GDM1 (cell line): Measurements from ENCODE around the gene RRP12.
"Not testable (repeated sequence)": the region's sequence is repeated elsewhere in the genome, so short reads cannot be mapped to it uniquely, and the experiment has no call there.

Source experiments
- DNase-seq: peaks from one replicate; lab custom pipeline; 2025; lab: John Stamatoyannopoulos, UW

RRP12 gene

DNA sequence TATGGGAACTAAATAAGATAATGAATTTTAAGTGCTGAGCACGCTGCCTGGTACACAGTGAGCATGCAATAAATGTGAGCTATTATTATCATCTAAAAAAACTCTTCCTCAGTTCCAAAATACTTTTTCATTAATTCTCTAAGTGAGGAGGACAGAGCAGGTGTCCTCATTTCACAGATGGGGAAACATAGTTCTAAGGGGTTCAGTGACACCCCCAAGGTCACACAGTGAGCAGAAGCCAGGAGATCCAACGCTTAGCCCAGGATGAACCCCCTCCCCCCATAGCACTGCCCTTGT, 6.8 kb upstream of the RRP12 start:
- no peak for DNase-seq

DNA sequence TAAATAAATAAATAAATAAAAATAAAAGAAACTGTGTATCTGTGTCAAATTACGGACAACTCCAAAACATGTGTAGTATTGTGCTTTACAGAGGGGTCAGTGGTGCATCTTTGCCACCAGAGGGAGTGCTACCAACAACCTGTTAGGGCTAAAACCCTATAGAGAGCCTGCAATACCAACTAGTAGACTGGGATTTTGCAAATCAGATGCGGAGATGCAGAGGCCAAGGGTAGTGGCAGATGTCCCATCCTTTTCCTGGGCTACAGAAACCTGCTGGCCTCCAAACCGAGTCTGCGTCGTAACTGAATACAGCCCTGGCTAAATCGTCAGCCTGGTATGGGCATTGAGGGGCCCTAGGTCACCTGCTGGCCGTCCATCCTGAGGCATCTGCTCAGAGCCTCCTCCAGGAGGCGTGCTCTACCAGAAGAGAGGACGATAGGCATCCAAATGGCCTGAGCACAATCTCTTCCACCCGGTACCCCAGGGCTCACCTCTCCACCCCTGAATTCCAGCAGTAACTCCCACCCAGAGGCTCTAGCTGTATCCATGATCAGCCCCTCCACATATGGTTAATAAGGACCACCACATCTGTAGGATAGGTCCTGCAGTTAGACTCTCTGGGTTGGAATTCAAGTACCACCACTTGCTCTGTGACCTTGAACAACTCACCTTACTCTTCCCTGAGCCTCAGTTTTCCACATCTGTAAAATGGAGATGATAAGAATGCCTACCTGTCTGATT, 6.2 kb upstream of the RRP12 start:
- peak; percentile 60 for DNase-seq

DNA sequence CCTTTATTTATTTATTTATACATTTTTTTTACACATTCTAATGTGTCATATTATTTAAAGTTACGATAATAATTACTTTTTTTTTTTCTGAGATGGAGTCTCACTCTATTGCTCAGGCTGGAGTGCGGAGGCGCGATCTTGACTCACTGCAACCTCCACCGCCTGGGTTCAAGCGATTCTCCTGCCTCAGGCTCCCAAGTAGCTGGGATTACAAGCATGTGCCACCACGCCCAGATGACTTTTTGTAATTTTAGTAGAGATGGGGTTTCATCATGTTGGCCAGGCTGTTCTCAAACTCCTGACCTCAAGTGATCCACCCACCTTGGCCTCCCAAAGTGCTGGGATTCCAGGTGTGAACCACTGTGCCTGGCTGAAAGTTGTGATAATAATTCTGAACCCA, 5.3 kb upstream of the RRP12 start:
- not testable (repeated sequence) for DNase-seq

DNA sequence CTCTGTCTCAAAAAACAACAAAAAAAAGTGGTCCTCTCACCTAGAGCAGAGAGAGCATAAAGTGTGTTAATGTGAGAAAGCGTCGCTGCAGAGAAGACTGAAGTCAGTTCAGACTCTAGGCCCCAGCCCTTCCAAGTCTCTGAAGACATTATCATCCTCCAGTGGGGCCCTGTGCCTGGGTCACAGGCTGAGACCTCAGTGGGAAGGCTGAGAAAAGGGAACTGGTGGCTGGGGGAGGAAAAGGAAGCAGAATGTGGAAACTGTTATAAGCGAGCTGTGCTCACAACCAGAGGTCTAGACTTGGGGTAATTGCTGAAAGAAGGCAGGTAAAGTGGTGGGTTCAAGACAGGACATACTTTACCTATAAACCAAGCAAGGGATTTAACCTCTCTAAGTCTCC, 4.9 kb upstream of the RRP12 start:
- peak; percentile 88 for DNase-seq

DNA sequence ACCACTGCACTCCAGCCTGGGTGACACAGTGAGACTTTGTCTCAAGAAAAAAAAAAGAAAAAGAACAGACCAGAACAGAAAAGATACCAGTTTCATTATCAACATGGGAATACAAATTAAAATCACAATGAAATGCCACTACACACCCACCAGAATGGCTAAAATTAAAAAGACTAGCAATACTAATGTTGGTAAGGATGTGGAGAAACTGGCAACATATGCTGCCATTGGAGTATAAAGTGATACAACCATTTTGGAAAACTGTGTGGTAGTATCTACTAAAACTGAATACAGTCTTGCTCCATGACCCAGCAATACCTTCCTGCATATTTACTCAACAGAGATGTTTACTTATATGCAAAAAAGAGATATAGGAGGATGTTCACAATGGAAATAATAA, 2.9 kb upstream of the RRP12 start:
- no peak for DNase-seq

DNA sequence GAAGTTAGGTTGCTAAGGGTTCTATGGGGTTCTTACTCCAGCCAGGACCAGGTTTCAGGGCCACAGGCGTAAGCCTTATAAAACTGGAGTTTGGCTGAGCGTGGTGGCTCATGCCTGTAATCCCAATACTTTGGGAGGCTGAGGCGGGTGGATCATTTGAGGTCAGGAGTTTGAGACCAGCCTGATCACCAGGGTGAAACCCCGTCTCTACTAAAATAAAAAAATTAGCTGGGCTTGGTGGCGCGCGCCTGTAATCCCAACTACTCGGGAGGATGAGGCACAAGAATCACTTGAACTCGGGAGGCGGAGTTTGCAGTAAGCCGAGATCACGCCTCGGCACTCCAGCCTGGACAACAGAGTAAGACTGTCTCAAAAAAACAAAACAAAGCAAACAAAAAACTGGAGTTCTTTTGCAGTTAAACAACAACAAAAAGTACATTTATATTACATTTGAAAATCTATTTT, 347 bp upstream of the RRP12 start:
- DNase-seq = no peak

DNA sequence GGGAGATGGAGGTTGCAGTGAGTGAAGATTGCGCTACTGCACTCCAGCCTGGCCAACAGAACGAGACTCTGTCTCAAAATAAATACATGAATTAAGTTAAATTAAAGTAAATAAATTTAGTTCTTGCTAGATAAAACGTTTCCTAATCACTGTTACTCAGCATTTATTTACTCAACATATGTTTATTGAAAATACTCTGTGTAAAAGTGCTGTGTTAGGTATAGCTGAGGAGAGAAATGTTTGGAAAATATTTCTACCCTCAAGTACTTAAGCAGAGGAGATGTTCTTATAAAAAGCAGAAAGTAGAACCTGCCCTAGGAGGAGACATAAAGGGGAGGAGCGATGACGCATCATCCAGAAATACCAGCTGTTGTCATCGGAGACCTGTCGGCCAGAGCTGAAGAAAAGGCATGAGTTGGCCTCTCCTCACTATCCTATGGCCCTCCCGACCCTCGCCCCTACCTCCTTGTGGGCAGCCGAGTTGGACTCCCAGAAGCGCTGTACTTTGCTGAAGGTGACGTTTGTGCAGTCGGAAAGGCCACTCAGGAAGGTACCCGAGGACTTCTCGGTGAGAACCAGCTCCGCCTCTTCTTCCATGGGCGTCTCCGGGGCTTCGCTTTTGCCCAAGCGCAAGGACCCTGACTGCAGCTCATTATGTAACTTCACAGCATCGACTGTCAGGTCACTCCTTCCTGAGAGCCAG, 1.1 kb downstream of the RRP12 start:
- DNase-seq = no peak

DNA sequence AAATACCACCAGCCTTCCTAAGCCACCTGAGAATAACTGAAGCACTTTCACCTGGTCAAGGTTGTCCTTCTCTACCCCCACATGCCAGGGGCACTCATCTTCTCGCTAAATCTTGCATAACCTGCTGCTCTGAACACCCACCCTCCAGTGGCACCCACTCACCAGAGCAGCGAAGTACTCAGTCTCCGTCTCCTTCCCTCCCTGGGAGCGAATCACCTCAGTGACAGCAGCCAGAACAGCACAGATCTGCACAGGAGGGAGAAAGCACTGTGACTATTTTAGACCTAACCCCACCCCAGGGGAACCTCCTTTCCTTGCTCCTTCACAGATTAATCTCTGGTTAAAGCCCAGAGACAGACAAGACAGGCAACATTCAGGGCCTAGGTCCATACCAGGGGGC, 5.1 kb downstream of the RRP12 start:
- DNase-seq = no peak

DNA sequence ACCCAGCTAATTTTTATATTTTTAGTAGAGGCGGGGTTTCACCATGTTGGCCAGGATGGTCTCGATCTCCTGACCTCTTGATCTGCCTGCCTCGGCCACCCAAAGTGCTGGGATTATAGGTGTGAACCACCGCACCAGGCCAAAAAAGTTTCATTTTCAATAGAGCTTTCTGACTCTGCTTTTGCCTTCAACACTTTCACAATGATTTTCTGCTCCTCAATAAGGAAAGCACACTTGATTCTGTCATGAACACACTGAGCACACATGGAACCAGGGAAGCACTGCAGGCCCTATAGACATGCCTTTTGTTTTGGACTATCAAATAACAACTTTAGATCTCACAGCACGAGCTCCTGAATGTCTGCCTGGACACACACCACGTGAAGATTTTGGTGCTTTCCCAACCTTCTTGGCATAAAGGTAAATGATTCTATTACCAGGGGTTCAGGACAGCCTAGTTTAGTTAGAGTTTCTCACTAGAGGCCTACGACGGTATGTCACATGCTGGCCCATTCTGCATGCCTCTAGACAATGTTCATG, 8.0 kb downstream of the RRP12 start:
- no peak for DNase-seq

DNA sequence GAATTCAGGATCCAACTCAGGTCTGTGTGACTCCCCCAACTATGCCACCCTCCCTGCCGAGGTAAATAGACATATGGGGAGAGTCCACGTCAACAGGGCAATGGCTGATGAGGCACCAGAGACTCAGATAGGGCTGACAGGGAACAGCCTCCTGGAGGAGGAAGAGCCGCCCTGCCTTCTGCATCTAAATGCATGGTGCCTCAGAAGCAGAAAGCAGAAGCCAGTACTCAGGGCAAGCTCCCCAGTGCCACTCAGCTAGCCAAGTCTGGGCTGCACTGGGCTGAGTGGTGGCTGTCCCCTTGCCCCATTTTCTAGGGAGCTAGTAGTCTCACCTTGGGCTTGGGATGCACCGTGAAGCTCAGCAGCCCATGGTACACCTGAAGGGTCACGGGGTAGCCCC, 11.0 kb downstream of the RRP12 start:
- DNase-seq = no peak

DNA sequence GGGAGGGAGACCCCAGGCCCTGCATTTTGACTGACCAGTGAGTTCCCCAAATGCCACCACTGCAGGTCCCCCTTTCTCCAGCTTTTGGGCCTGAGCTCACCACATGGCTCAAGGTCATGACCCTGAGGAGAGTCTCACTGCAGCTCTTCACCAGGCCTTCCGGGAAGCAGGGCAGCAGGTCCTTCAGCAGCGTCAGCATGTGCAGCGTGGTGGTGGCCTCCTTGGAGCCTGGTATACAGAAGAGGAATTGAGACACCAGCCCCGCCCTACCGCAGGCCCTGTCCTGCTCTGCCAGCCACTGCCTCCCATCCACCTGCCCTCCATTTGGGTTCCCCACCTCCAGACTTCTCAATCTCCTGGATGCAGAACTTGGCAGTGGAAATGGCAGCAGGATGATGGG, 13.0 kb downstream of the RRP12 start:
- no peak for DNase-seq

DNA sequence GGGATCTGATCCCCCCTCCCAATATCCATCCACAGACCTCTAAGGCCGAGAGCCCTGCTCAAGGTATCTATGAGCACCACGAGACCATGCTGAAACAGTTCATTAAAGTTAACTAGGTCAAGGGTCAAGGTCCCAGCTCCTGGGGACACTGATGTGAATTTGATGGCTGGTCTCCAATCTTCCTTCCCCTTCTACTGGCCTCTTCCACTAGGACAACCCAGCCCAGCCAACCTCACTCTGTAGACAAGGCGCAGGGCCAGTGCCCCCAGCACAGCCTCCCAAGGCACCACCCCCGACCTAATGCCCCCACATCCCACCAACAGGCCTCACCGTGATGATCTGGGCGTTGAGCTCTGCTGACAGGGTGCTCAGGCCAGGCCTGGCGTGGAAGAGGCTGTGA, 15.6 kb downstream of the RRP12 start:
- DNase-seq = no peak

DNA sequence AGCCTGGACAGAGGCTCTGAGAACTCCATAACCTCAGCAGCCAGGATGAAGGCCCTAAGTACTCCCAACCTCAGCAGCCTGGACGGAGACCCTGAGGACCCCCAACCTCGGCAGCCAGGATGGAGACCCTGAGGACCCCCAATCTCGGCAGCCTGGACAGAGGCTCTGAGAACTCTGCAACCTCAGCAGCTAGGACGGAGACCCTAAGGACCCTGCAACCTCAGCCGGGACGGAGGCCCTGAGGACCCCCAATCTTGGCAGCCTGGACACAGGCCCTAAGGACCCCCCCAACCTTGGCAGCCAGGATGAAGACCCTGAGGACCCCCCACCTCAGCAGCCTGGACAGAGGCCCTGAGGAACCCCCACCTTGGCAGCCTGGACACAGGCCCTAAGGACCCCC, 16.5 kb downstream of the RRP12 start:
- no peak for DNase-seq

DNA sequence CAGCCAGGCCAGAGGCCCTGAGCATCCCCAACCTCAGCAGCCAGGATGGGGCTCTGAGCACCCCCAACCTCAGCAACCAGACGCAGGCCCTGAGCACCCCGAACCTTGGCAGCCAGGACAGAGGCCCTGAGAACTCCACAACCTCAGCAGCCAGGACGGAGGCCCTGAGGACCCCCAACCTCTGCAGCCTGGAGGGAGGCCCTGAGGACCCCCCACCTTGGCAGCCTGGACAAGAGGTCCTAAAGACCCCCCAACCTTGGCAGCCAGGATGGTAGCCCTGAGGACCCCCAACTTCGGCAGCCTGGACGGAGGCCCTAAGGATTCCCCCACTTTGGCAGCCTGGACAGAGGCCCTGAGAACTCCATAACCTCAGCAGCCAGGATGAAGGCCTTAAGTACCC, 17.0 kb downstream of the RRP12 start:
- DNase-seq = no peak

DNA sequence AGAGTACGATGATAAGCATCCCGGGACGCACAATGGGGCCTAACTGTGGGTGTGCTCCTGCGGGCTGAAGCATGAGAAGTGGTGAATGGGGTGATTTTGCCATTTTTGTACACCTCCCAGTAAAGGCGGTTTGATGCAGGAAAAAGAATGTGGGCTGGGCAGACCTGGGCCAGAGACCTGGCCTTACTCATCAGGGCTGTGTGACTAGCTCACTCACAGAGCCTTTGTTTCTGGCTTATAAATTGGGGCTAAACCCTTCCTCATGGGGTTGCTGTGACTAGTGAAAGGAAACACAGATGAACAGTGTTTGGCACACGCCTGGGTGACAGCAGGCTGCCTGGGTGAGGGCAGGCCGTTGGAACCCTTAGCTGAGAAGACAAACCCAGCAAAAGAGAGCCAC, 18.0 kb downstream of the RRP12 start:
- DNase-seq = no peak

DNA sequence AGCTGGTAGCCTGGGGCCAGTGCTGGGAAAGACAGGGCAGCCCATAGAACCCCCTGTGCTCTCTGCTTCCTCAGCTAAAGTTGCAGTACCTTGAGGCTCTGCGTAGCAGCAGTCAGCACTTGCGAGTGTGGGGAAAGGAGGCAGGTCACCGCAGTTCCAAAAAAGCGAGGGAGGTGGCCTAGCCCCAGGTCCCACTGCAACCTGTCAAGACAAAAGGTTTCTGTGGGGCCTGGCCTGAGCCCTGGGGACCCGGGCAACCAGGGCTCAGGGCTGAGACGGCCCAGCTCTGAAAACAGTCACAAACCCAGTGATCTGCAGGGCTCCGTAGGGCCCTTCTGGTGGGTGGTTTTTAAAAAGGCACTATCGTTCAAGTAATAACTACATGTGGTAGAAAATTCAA, 19.5 kb downstream of the RRP12 start:
- no peak for DNase-seq

DNA sequence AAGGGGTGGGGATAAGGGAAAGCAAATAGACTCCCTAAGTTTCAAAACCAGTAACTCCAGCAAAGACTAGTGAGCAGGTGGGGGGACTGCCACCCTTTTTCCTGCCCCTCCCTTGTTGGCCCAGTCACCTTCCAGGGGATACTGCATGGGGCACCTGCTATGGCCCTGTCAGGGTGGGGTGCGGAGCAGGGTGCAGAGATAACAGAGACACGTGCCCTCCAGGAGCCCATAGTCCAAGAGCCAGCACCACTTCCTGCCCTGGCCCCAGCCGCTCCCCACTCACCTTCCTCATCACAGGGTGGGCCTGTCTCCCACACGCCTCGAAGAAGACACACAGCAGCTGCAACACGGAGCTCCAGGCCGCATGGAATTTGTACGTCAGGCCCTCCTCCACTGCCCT, 20.6 kb downstream of the RRP12 start:
- no peak for DNase-seq

DNA sequence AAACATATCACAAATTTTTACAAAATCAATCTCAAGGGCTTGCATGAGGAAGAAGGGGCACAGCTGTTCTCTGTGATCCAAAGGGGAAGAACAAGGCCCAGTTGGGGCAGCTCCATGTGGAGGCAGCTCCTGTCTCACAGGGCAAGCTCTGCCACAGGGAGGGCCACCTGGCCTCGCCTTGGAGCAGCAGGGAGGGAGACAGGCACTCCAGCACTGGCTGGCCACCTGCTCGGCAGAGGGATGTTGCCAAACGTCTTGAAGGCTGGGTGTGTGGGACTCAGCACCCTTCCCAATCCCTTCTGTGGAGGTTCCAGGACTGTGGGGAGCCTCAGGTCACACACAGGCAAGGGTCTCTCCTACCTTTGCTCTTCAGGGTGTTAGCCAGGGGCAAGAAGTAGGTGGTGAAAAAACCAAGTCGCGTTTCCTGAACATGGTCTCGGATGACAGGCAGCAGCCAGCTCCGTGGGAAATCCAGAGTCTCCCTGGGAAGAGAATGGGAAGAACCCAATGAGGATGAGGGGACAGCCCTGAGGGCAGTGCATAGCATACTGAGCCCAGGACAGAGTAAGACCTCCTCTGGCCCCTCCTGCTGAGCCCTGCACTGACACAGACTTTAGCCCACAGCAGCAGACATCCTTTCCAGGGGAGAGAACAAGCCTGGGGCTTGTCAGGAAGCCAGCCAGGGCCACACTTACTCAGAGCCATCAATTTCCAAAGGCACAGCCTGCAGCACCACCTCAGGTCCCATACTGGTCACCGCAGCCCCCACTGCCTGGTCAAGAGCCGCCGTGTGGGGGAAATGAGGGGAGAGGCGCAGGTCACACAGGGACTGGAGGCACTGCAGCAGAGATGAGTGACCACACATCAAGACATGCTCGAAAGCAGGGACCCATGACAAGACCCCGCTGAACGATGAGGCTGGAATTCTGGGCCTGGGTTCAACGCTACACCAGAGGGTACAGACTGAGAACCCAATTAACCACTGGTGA, 21.9 kb downstream of the RRP12 start:
- no peak for DNase-seq

DNA sequence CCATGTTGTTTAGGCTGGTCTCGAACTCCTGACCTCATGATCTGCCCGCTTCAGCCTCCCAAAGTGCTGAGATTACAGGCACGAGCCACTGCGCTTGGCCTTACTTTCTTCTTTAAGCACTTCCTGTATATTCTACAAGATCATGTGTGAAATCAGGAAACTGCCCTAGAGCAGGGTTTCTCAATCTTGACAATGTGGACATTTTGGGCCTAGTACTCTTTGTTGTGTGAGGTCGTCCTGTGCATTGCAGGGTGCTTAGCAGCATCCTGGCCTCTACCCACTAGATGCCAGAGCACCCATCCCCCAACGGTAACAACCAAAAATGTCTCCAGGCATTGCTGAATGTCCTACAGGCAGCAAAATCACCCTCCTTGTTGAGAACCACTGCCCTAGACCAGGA, 24.7 kb downstream of the RRP12 start:
- no peak for DNase-seq

DNA sequence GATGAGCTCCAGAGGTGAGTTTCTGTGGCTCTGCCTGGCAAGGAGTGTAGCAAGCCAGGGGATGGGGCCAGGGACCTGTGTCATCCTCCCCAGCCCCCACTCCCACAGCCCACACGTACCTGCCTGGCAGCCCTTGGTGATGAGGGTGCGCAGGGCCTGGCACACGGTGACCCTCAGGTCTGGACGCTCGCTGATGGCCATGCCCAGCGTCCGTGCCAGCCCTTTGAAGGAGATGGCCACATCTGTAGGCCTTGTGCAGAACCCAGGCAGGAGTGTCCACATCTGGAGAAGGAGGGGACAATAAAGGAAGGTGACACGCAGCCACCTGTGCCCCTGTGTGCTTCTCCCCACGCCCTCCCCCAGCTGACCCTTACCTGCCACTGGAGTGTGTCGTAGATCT, 27.7 kb downstream of the RRP12 start:
- DNase-seq = no peak

DNA sequence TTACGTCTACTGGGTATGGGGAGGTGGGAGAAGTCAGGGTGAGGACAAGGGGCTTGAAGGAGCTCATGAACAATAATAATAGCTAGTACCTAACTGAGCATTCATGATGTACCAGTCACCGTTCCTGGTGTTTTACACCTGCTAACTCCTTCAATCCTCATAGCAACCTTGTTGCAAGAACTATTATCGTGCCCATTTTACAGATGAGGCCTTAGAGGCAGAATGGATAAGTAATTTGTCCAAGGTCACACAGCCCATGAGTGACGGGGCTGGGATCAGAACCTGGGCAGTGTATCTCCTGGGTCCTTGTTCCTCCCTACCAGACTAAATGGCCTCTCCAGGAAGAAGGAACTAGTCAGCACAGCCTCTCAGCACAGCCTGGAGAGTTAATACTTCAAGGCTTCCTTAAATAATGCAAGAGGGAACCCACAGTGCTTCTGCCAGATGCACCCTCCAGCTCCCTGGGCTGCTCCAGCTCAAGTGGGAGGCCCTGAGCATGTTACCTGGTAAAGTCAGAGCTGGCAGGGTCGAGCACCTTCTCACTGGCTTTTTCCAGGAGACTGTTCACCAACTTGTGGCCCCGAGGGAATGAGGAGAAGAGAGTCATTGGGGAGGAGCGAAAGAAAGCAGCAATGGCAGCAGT, 28.8 kb downstream of the RRP12 start:
- DNase-seq = no peak

DNA sequence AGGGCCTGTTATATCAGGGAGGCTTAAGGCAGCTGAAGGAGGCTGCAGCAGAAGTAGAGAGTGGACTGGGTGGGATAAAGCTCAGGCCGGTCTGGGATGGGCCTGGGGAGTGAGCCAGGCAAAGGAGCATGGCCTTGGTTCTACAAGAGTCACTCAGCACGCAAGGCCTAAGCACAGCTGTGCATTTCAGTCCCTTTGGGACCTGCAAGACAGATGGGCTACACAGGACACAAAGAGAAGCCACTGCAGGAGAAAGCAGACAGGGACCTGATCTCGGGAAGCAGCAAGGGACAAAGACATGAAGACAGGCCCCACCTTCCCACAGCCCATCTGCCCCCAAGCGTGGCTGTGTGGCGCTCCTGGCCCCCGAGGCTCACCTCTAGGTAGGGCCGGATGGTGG, 29.4 kb downstream of the RRP12 start:
- no peak for DNase-seq
